HFFc6 (cell line): ENCODE data around the gene GFER. TPM values are rescaled to one million over a fixed set of nuclear protein-coding genes. Genes with fewer than 3 reads are reported as not detected.

Source experiments
- DNase-seq: peaks from one replicate; pipeline ENCODE4 v3.0.0-alpha.2; 2018
- H3K27ac Mint-ChIP-seq: 2 replicates; pipeline ENCODE4 v1.8.0; 2020; ENCODE audit warnings: mild to moderate bottlenecking, mixed read lengths
- H3K27me3 Mint-ChIP-seq: 2 replicates; pipeline ENCODE4 v1.8.0; 2021; ENCODE audit warnings: mild to moderate bottlenecking, moderate library complexity, mixed read lengths; ENCODE audit not compliant: insufficient read depth
- H3K36me3 Mint-ChIP-seq: 2 replicates; pipeline ENCODE4 v1.8.0; 2021; ENCODE audit warnings: low read depth, mixed read lengths
- H3K4me1 Mint-ChIP-seq: 2 replicates; pipeline ENCODE4 v1.8.0; 2020; ENCODE audit warnings: low read depth, mixed read lengths
- H3K4me3 Mint-ChIP-seq: 2 replicates; pipeline ENCODE4 v1.8.0; 2020; ENCODE audit warnings: mild to moderate bottlenecking, moderate library complexity, mixed read lengths
- H3K9me3 Mint-ChIP-seq: 2 replicates; pipeline ENCODE4 v1.8.0; 2020; ENCODE audit warnings: mild to moderate bottlenecking, mixed read lengths
- CTCF ChIP-seq: fragments of 200-600 bp; sonication (generic); IDR thresholded peaks from 2 replicates; pipeline ENCODE4 v1.5.0; 2021; ENCODE audit warnings: antibody characterized with exemption, mild to moderate bottlenecking
- total RNA-seq, 6 experiments: library from RNA; stranded (reverse); fragmentation: NEBNext Ultra II Directional; extraction: Animal tissue kit (Norgen Biotek cat#: 25700); gene quantifications; 2 replicates in 1 of 6; 3 replicates in 5 of 6; pipeline ENCODE4 v1.2.3, GENCODE V29; 2021

Gene GFER
- total RNA-seq, 6 experiments from 2014 or later, result 28.8 to 45.5 (median 40.2) TPM

GRCh38 chr16:2034696-2035430 lies 50.9 kb downstream of the GFER start:
- Mint-ChIP-seq H3K9me3 (no peaks in the 10 kb centered on the region), H3K27me3 (peaks cover 5% of the 10 kb centered on the region), H3K27ac (peak overlapping the region; percentile 91), H3K4me1 (peaks cover 33% of the 10 kb centered on the region), H3K36me3 (no peaks in the 10 kb centered on the region), H3K4me3 (peak overlapping the region; percentile 86)
- DNase-seq, result no peak
- no peak for TF ChIP-seq CTCF

DNA sequence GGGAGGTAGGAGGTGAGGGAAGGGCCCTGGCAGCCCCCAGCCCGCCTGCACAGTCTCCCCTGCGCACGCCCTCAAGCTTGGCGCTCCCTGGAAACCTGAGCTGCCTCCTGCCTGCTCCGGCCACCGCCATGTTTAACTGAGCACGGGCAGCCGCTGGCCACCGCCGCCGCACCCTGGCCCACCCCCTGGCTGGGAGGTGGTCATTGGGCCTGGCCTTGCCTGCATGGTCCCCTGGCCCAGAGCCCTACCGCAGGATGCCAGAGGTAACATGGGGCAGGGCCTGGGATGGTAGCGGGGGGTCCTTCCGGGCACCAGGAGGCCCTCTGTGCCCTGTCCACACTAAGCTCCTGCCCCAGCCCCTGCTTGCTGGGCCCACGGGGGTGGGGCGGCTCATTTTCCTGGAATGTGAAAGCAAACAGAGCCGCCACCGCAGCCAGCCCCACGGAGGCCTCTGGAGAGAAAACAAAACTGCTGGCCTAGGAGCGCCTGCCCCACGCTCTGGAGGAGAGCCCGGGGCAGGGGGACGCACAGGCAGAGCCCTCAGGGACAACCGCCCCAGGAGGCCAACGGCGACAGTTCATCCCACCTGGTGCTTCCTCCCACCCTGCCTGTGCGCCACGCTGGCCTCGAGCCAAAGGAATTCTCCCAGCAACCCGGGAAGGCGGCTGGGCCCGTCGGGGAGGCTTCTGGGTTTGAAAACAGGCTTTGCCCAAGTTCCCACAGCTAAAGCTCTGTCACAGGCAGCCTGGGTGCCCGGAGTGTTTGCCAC lies 51.6 kb downstream of the GFER start:
- TF ChIP-seq CTCF, result no peak
- H3K9me3 Mint-ChIP-seq, result no peaks in the 10 kb centered on the region
- peaks cover 34% of the 10 kb centered on the region for H3K4me1 Mint-ChIP-seq
- H3K27me3 Mint-ChIP-seq, result peaks cover 5% of the 10 kb centered on the region
- no peaks in the 10 kb centered on the region for H3K36me3 Mint-ChIP-seq
- peak; percentile 81 for DNase-seq
- peak overlapping the region; percentile 79 for H3K27ac Mint-ChIP-seq
- H3K4me3 Mint-ChIP-seq, result peak overlapping the region; percentile 86

DNA sequence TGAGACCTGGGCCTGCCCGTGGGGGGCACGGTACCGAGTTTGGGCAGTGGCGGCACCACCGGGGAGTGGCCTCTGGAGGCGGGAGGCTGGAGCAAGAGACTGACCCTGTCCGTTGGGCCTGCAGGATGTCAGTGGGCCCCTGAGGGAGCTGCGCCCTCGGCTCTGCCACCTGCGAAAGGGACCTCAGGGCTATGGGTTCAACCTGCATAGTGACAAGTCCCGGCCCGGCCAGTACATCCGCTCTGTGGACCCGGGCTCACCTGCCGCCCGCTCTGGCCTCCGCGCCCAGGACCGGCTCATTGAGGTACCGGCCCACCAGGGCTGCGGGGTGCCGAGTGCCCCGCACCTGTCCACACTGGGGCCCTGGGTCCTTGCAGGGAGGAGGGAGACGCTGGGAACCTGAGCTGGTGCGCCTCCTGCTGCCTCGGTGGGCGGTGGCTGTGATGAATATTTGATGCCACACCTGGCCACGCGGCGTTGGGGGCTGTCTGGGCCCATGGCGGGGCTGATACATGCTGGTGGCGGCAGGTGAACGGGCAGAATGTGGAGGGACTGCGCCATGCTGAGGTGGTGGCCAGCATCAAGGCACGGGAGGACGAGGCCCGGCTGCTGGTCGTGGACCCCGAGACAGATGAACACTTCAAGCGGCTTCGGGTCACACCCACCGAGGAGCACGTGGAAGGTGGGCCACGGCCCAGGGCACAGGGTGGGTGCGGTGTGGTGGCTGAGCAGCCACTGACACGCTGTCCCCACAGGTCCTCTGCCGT lies 52.4 kb downstream of the GFER start:
- Mint-ChIP-seq H3K4me3 (peak overlapping the region; percentile 86), H3K27me3 (peaks cover 5% of the 10 kb centered on the region), H3K36me3 (no peaks in the 10 kb centered on the region), H3K27ac (peak overlapping the region; percentile 79), H3K9me3 (no peaks in the 10 kb centered on the region), H3K4me1 (peaks cover 34% of the 10 kb centered on the region)
- TF ChIP-seq CTCF, result no peak
- DNase-seq, result no peak

GRCh38 chr16:2037115-2037514 lies 53.1 kb downstream of the GFER start:
- H3K36me3 Mint-ChIP-seq, result no peaks in the 10 kb centered on the region
- TF ChIP-seq CTCF, result no peak
- H3K4me3 Mint-ChIP-seq, result no peak overlapping the region
- peaks cover 5% of the 10 kb centered on the region for H3K27me3 Mint-ChIP-seq
- no peak for DNase-seq
- H3K9me3 Mint-ChIP-seq, result no peaks in the 10 kb centered on the region
- H3K4me1 Mint-ChIP-seq, result peaks cover 33% of the 10 kb centered on the region
- peak overlapping the region; percentile 68 for H3K27ac Mint-ChIP-seq

Other genes starting within 250 kb of the GFER start
- 10 to 100 TPM; 28.2 to 61.0 (median 31.3) TPM for gene NME3, start 212.7 kb upstream of the GFER start, total RNA-seq
- gene EME2, start 211.4 kb upstream of the GFER start, total RNA-seq, result 10 to 100 TPM; 11.4 to 16.1 (median 12.3) TPM
- gene MRPS34, start 211.1 kb upstream of the GFER start, total RNA-seq, result 100 to 1,000 TPM; 122 to 161 (median 132) TPM
- 10 to 100 TPM; 12.3 to 15.8 (median 13.9) TPM for gene SPSB3, start 201.6 kb upstream of the GFER start, total RNA-seq
- gene NUBP2, start 201.2 kb upstream of the GFER start, total RNA-seq, result 10 to 100 TPM; 41.5 to 53.8 (median 43.5) TPM
- not detected for gene IGFALS, start 190.5 kb upstream of the GFER start, total RNA-seq
- 10 to 100 TPM; 34.2 to 55.3 (median 38.7) TPM for gene HAGH, start 157.4 kb upstream of the GFER start, total RNA-seq
- 10 to 100 TPM; 29.4 to 40.7 (median 31.2) TPM for gene FAHD1, start 157.0 kb upstream of the GFER start, total RNA-seq
- gene MEIOB, start 112.0 kb upstream of the GFER start, total RNA-seq, result not detected
- not detected for gene HS3ST6, start 65.8 kb upstream of the GFER start, total RNA-seq
- 10 to 100 TPM; 21.0 to 27.4 (median 22.7) TPM for gene MSRB1, start 41.0 kb upstream of the GFER start, total RNA-seq
- not detected for gene RPL3L, start 29.5 kb upstream of the GFER start, total RNA-seq
- 100 to 1,000 TPM; 146 to 190 (median 173) TPM for gene NDUFB10, start 24.7 kb upstream of the GFER start, total RNA-seq
- 1,000 to 10,000 TPM; 2,281 to 2,831 (median 2,477) TPM for gene RPS2, start 19.4 kb upstream of the GFER start, total RNA-seq
- gene RNF151, start 17.3 kb upstream of the GFER start, total RNA-seq, result not detected
- 10 to 100 TPM; 42.4 to 47.3 (median 44.1) TPM for gene TBL3, start 12.1 kb upstream of the GFER start, total RNA-seq
- under 1 TPM in 3 of 6 experiments, not detected in 3; 0.28 to 0.46 (median 0.45) TPM for gene NOXO1, start 2.7 kb upstream of the GFER start, total RNA-seq
- gene SYNGR3, start 5.8 kb downstream of the GFER start, total RNA-seq, result 1 to 10 TPM in 5 of 6 experiments, under 1 TPM in 1; 0.96 to 1.4 (median 1.2) TPM
- gene ZNF598, start 25.6 kb downstream of the GFER start, total RNA-seq, result 10 to 100 TPM; 37.1 to 48.1 (median 40.7) TPM
- gene NPW, start 35.6 kb downstream of the GFER start, total RNA-seq, result 1 to 10 TPM in 4 of 6 experiments, under 1 TPM in 2; 0.57 to 2.1 (median 1.4) TPM
- 100 to 1,000 TPM; 140 to 177 (median 152) TPM for gene NHERF2, start 42.7 kb downstream of the GFER start, total RNA-seq
- 10 to 100 TPM; 23.7 to 31.5 (median 26.4) TPM for gene NTHL1, start 63.6 kb downstream of the GFER start, total RNA-seq
- gene TSC2, start 63.8 kb downstream of the GFER start, total RNA-seq, result 10 to 100 TPM; 72.0 to 88.3 (median 83.2) TPM
- gene PKD1, start 151.7 kb downstream of the GFER start, total RNA-seq, result 100 to 1,000 TPM in 1 of 6 experiments, 10 to 100 TPM in 5; 77.9 to 118 (median 82.5) TPM
- 1 to 10 TPM in 1 of 6 experiments, under 1 TPM in 5; 0.31 to 1.2 (median 0.65) TPM for gene RAB26, start 164.4 kb downstream of the GFER start, total RNA-seq
- gene TRAF7, start 171.6 kb downstream of the GFER start, total RNA-seq, result 10 to 100 TPM; 81.4 to 88.3 (median 85.3) TPM
- gene CASKIN1, start 212.4 kb downstream of the GFER start, total RNA-seq, result under 1 TPM; 0.06 to 0.56 (median 0.11) TPM
- 10 to 100 TPM; 32.7 to 39.4 (median 37.5) TPM for gene MLST8, start 221.3 kb downstream of the GFER start, total RNA-seq
- 1 to 10 TPM; 1.1 to 2.6 (median 1.8) TPM for gene BRICD5, start 226.7 kb downstream of the GFER start, total RNA-seq
- gene PGP, start 230.6 kb downstream of the GFER start, total RNA-seq, result 10 to 100 TPM; 12.8 to 17.8 (median 15.1) TPM
- 10 to 100 TPM; 15.8 to 19.8 (median 16.7) TPM for gene E4F1, start 239.4 kb downstream of the GFER start, total RNA-seq